Measurements from ENCODE around the gene MMRN2.
A peak's percentile ranks its signal among the peaks of the same experiment; 100 is the strongest.

GRCh38 chr10:86899670-86900276 lies 57.6 kb downstream of the MMRN2 start:
- TF ChIP-seq EZH2 (IDR thresholded peaks at IDR 0.05; ENCODE audit: borderline replicate concordance, low read depth, low read length, poor library complexity, severe bottlenecking) = no peak
- peak; percentile 82 for TF ChIP-seq CTCF (conservative IDR thresholded peaks at IDR 0.05; ENCODE audit: low read depth, low read length)
